GM19351 (cell line): ENCODE data around the gene RAB36.

ENCODE experiments used
- ATAC-seq: cut with Tn5 transposase; IDR thresholded peaks from one replicate; pipeline ENCODE4 v1.9.1; 2021; ENCODE audit warnings: mild to moderate bottlenecking, moderate library complexity; ENCODE audit not compliant: unreplicated experiment

RAB36 gene

GRCh38 chr22:23203452-23204124 lies 58.3 kb downstream of the RAB36 start:
- ATAC-seq = no peak

GRCh38 chr22:23204125-23204488 lies 58.8 kb downstream of the RAB36 start:
- no peak for ATAC-seq

GRCh38 chr22:23204541-23205157 lies 59.4 kb downstream of the RAB36 start:
- ATAC-seq = no peak

GRCh38 chr22:23205339-23206049 lies 60.2 kb downstream of the RAB36 start:
- no peak for ATAC-seq

- ATAC-seq = no peak
Measured at GRCh38 chr22:23206915-23207314, 61.6 kb downstream of the RAB36 start.

- no peak for ATAC-seq
Measured at GRCh38 chr22:23207729-23208393, 62.6 kb downstream of the RAB36 start.

- no peak for ATAC-seq
Measured at GRCh38 chr22:23210428-23211170, 65.3 kb downstream of the RAB36 start.

GRCh38 chr22:23211622-23212021 lies 66.3 kb downstream of the RAB36 start:
- no peak for ATAC-seq

- ATAC-seq = no peak
Measured at GRCh38 chr22:23212061-23213021, 67.1 kb downstream of the RAB36 start.

GRCh38 chr22:23213022-23213555 lies 67.8 kb downstream of the RAB36 start:
- no peak for ATAC-seq

- ATAC-seq = no peak
Measured at GRCh38 chr22:23213581-23214334, 68.5 kb downstream of the RAB36 start.
